ENCODE measurements around the gene STUB1.

Gene STUB1

DNA sequence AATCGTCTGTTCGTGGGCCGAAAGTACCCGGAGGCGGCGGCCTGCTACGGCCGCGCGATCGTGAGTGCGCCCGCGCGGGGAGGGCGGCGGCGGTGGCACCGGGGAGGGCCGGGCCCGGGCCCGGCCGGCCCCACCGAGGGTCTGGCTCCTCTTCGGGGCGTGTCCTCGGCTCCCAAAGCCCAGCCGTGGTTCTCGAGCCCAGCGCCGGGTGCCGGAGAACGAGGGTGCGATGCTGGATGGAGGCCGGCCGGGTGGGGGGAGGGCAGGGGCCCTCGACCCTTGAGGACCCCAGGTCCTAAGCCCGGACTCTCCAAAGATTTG is 375 bp downstream of the STUB1 start:
- no peak for TF ChIP-seq TAF1 (IDR thresholded peaks at IDR 0.05; ENCODE audit: borderline replicate concordance, insufficient read depth, low read length)
- TF ChIP-seq REST (IDR thresholded peaks at IDR 0.05; ENCODE audit: insufficient read depth in 1 of 2, low read depth in 2 of 2, low read length in 2 of 2): no peak
- no peak; the same call in 1 of the 2 replicates for TF ChIP-seq SIN3A (IDR thresholded peaks at IDR 0.05; ENCODE audit: borderline replicate concordance, insufficient read depth, low read length)
- no peak for TF ChIP-seq POLR2AphosphoS5 (IDR thresholded peaks at IDR 0.05; ENCODE audit: low read depth, low read length)
- no peak for TF ChIP-seq FOXP2 (optimal IDR thresholded peaks at IDR 0.05; ENCODE audit: borderline replicate concordance, extremely low read depth, extremely low read length, insufficient read depth)

DNA sequence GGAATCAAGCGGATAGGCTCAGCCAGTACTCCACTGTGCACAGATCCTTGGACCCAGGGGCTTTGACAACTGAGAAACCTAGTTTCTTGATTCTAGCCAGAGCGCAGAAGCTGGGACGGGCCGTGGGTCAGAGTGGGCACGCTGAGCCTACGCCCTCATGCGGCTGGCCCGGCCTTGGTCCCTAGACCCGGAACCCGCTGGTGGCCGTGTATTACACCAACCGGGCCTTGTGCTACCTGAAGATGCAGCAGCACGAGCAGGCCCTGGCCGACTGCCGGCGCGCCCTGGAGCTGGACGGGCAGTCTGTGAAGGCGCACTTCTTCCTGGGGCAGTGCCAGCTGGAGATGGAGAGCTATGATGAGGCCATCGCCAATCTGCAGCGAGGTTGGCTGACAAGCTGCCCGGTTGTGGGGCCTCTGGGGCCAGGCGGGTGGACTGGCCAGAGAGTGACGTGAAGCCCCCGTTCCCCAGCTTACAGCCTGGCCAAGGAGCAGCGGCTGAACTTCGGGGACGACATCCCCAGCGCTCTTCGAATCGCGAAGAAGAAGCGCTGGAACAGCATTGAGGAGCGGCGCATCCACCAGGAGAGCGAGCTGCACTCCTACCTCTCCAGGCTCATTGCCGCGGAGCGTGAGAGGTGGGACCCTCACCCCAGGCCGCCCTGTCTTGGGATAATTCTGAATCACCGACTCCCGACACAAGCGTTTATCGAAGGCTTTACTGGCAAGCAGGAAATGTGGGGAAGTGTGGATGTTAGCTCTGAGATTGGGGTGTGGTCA is 946 bp downstream of the STUB1 start:
- TF ChIP-seq SIN3A (IDR thresholded peaks at IDR 0.05; ENCODE audit: borderline replicate concordance, insufficient read depth, low read length): 0 out of 2 replicates have a peak, but pooled peaks have one; percentile 24
- no peak for TF ChIP-seq FOXP2 (optimal IDR thresholded peaks at IDR 0.05; ENCODE audit: borderline replicate concordance, extremely low read depth, extremely low read length, insufficient read depth)

DNA sequence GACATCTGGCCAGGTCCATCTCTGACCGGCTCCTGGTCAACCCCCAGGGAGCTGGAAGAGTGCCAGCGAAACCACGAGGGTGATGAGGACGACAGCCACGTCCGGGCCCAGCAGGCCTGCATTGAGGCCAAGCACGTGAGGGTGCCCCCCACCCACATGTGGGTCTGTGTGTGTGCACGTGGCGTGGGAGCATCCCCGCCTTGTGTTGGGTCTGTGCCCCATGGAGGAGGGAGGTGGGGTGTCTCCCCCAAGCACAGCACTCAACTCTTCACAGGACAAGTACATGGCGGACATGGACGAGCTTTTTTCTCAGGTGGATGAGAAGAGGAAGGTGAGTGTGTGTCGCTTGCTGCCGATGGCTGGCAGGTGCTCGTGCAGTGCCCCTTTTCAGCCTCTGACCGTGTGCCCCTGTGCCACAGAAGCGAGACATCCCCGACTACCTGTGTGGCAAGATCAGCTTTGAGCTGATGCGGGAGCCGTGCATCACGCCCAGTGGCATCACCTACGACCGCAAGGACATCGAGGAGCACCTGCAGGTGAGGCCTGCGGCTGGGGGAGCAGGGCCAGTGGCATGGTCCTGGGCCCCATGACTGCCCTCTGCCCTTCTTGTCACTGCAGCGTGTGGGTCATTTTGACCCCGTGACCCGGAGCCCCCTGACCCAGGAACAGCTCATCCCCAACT is 1.7 kb downstream of the STUB1 start:
- TF ChIP-seq REST (IDR thresholded peaks at IDR 0.05; ENCODE audit: insufficient read depth in 1 of 2, low read depth in 2 of 2, low read length in 2 of 2) (no peak), FOXP2 (optimal IDR thresholded peaks at IDR 0.05; ENCODE audit: borderline replicate concordance, extremely low read depth, extremely low read length, insufficient read depth) (no peak), POLR2AphosphoS5 (IDR thresholded peaks at IDR 0.05; ENCODE audit: low read depth, low read length) (no peak), SIN3A (IDR thresholded peaks at IDR 0.05; ENCODE audit: borderline replicate concordance, insufficient read depth, low read length) (no peak), TAF1 (IDR thresholded peaks at IDR 0.05; ENCODE audit: borderline replicate concordance, insufficient read depth, low read length) (no peak)

DNA sequence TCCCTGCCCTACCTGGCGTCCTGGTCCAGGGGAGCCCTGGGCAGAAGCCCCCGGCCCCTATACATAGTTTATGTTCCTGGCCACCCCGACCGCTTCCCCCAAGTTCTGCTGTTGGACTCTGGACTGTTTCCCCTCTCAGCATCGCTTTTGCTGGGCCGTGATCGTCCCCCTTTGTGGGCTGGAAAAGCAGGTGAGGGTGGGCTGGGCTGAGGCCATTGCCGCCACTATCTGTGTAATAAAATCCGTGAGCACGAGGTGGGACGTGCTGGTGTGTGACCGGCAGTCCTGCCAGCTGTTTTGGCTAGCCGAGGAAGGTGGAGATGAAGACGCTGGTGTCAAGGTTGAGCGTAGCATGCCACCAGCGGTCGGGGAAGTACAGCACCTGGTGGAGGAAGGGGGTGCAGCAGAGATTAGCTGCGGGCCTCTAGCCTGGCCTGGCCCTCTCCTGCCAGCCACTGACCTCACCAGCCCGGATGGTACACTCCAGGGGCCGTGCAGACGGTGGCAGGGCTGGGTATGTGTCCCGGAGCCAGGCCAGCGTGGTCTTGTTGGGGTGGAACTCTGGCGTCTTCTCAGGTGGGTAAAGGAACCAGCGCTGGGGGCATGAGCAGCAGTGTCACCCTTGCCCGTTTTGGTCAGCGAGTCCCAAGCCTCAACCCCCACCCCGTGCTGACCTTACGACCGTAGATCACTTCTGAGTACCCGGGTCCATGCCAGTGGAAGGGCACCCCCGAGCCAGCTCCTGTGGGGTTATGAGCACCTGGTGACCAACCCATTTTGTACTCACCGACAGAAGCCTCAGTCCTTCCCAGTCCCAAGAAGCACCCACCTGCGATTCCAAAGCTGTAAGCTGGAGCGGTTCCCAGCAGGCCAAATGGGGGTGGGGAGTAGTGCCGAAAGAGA is 2.5 kb downstream of the STUB1 start:
- no peak for TF ChIP-seq REST (IDR thresholded peaks at IDR 0.05; ENCODE audit: insufficient read depth in 1 of 2, low read depth in 2 of 2, low read length in 2 of 2)
- no peak for TF ChIP-seq POLR2AphosphoS5 (IDR thresholded peaks at IDR 0.05; ENCODE audit: low read depth, low read length)
- no peak for TF ChIP-seq SIN3A (IDR thresholded peaks at IDR 0.05; ENCODE audit: borderline replicate concordance, insufficient read depth, low read length)
- TF ChIP-seq TAF1 (IDR thresholded peaks at IDR 0.05; ENCODE audit: borderline replicate concordance, insufficient read depth, low read length): no peak
- TF ChIP-seq FOXP2 (optimal IDR thresholded peaks at IDR 0.05; ENCODE audit: borderline replicate concordance, extremely low read depth, extremely low read length, insufficient read depth): no peak

- TF ChIP-seq REST (IDR thresholded peaks at IDR 0.05; ENCODE audit: insufficient read depth in 1 of 2, low read depth in 2 of 2, low read length in 2 of 2) (no peak), SIN3A (IDR thresholded peaks at IDR 0.05; ENCODE audit: borderline replicate concordance, insufficient read depth, low read length) (no peak), POLR2AphosphoS5 (IDR thresholded peaks at IDR 0.05; ENCODE audit: low read depth, low read length) (no peak), TAF1 (IDR thresholded peaks at IDR 0.05; ENCODE audit: borderline replicate concordance, insufficient read depth, low read length) (no peak), FOXP2 (optimal IDR thresholded peaks at IDR 0.05; ENCODE audit: borderline replicate concordance, extremely low read depth, extremely low read length, insufficient read depth) (no peak)
Measured at GRCh38 chr16:683396-684070, 3.3 kb downstream of the STUB1 start.
